ENCODE results near the gene CCL7.
"Not testable (repeated sequence)": the region's sequence is repeated elsewhere in the genome, so short reads cannot be mapped to it uniquely, and the experiment has no call there.

The CCL7 gene

DNA sequence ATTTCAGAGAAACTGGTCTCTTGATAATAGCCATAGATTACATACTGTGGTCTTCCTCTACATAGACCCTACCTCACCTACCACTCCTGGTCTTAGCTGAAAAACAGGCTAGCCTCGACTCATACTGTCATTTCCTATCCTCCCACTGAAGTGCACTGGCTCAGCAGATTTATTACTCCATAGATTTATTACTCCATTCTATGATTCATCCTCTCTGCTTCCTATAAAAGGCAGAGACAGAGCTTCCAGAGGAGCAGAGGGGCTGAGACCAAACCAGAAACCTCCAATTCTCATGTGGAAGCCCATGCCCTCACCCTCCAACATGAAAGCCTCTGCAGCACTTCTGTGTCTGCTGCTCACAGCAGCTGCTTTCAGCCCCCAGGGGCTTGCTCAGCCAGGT is at the start of gene CCL7:
TSS of gene CCL7 (plus strand) at position 253 of the 400 bp plus-strand sequence. CDS start at position 323, 70 bp downstream.
- no peak for DNase-seq (ENCODE audit: low read depth in 2 of 2)

- no peak for DNase-seq (ENCODE audit: low read depth in 2 of 2)
These were observed 49.1 kb upstream of the CCL7 start for GRCh38 chr17:34220752-34221395.

GRCh38 chr17:34221411-34221810 is 48.6 kb upstream of the CCL7 start:
- no peak for DNase-seq (ENCODE audit: low read depth in 2 of 2)

- no peak for DNase-seq (ENCODE audit: low read depth in 2 of 2)
These were observed 47.1 kb upstream of the CCL7 start for GRCh38 chr17:34222722-34223497.

GRCh38 chr17:34225046-34225445 is 45.0 kb upstream of the CCL7 start:
- no peak for DNase-seq (ENCODE audit: low read depth in 2 of 2)

DNA sequence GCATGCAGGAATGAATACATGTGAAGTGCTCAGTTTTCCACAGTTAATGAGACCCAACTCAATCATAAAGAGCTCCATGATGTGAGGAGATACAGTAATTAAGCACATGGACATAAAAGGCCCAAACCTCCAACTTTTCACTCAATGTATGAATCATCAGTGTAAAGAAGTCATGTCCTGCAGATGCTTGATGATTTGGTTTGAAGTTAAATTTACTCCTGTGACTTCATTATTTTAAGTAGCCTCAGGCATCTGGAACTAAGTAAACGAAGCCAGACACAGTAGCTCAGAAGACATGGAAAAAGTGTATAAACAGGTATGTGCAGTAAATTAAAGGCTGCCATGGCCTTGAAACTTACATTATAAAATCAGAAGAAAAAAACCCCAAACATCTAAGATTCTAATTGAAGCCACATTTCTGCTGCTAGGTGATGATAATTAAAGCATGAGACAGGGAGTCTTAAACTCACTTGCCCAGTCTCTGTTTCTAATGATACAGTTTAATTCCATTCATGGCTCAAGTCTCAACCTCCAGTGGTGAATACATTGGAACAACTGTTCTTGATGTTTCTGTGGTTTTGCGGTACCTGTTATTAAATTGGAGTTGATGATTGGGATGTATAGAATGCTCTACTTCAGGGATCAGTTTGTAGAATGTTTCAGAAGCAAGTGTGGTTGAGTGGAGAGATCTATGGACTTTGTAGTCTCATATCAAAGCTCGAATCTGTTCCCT is 43.8 kb upstream of the CCL7 start:
- DNase-seq (ENCODE audit: low read depth in 2 of 2) = no peak

- DNase-seq (ENCODE audit: low read depth in 2 of 2) = no peak
These were observed 43.3 kb upstream of the CCL7 start for GRCh38 chr17:34226744-34227034.

DNA sequence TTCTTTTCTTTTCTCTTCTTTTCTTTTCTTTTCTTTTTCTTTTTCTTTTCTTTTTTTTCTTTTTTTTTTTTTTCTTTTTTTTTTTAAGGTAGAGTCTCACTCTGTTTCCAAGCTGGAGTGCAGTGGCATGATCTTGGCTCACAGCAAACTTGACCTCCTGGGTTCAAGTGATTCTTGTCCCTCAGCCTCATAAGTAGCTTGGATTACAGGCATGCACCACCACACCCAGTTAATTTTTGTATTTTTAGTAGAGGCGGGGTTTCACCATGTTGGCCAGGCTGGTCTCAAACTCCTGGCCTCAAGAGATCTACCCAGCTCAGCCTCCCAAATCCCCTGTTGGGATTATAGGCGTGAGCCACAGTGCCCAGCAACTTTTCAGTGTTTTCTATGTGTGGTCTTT is 42.7 kb upstream of the CCL7 start:
- DNase-seq (ENCODE audit: low read depth in 2 of 2) = not testable (repeated sequence)

GRCh38 chr17:34227707-34228106 is 42.3 kb upstream of the CCL7 start:
- DNase-seq (ENCODE audit: low read depth in 2 of 2) = no peak

- DNase-seq (ENCODE audit: low read depth in 2 of 2) = no peak
These were observed 41.2 kb upstream of the CCL7 start for GRCh38 chr17:34228781-34229180.

- no peak for DNase-seq (ENCODE audit: low read depth in 2 of 2)
These were observed 39.7 kb upstream of the CCL7 start for GRCh38 chr17:34230342-34230741.

DNA sequence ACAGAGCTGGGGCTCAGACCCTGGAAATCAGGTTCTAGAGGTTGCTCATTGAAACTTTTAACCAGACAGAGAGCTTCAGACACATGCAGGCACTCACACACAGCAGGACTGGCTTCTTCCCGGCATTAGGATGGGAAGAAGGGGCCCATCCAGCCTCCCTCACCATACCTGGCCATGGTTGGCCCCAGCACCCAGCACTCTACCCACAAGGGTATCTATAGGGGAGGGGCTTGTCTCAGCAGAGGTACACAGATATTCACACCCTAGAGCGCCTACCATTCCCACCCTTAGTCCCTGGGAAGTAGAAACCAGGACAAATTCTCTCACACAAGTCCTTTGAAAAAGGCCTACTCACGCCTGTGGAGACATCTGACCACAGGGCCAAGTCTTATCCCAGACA is 35.4 kb upstream of the CCL7 start:
- no peak for DNase-seq (ENCODE audit: low read depth in 2 of 2)

GRCh38 chr17:34235389-34236028 is 34.5 kb upstream of the CCL7 start:
- DNase-seq (ENCODE audit: low read depth in 2 of 2) = no peak

DNA sequence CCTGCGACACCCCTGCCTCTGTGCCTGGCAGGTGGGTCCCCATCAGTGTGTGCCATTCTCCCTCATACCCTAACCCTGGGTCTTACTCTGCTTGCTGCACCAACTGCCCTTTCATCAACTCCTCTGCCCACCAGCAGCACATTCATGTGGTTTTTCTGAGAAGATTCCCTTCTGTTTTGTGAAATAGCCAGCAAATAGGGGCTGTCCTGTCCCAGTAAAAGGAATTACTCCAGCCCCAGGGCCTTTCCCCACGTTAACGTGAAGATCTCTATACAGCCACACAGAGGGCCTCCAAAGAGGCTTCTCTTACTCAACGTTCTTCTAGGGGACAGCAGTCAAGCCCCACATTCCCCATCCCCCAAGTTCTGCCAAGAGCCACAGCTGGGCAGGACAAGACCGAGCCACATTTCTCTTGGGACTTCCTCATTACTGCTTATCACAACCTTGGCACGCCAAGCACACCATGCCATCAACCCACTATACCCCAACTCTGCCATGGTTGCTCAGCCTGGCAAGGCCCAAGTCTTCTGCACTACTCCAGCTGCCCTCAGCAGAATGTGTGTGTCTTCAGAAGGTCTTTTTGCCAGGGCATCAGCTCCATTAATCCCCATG is 33.6 kb upstream of the CCL7 start:
- no peak for DNase-seq (ENCODE audit: low read depth in 2 of 2)

DNA sequence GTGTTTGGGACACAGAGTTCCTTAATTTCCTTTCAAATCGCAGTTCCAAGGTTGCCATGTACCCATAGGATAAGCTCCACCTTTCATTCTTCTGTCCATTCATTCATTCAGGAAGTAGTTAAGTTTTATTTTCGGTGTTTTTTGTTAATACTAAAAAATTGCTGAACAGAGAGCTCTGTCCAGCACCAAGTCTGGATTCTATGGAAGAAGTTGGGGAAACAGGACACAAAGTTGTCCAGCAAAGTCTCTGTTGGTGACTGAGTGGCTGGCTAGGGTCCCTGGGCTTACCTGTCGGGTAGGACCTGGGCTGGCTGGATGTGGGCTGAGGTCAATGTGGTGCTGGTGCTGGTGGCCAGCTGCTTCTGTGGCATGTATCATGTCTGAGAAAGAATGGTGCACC is 32.6 kb upstream of the CCL7 start:
- no peak for DNase-seq (ENCODE audit: low read depth in 2 of 2)

- DNase-seq (ENCODE audit: low read depth in 2 of 2) = no peak
These were observed 29.0 kb upstream of the CCL7 start for GRCh38 chr17:34241062-34241461.

DNA sequence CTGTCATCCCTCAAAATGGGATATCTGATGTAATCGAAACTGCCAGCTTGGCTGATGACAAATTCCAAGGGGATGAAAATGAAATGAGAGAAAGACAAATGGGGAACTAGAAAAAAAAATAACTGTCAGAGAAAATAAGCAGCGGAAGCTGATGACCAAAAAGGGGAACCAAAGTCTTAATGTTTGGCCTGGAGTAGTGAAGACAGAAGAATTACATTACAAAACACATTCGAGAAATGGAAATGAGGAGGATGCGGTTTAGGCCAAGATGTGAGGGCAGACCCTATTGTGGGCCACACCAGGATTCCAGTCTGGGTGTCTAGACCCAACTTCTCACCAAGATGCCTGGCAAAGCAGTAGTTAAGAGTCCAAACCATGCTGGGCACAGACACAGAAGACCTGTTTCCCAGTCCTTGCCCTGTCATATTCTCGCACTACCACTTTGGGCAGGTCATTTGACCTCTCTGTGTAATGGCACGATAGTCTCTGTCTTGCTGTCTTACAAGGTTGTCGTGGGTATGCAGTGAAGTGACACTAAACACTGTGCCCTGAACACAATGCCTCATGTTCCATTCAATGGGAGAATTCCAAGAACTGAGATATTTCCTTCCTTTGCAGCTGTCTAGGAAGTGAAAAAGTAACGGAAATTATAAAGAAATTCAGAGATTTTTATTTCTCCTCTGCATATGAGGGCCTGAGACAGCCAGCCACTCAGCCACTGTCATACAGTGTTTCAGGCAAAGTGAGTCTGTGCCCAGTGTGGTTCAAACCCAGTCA is 27.2 kb upstream of the CCL7 start:
- no peak for DNase-seq (ENCODE audit: low read depth in 2 of 2)

DNA sequence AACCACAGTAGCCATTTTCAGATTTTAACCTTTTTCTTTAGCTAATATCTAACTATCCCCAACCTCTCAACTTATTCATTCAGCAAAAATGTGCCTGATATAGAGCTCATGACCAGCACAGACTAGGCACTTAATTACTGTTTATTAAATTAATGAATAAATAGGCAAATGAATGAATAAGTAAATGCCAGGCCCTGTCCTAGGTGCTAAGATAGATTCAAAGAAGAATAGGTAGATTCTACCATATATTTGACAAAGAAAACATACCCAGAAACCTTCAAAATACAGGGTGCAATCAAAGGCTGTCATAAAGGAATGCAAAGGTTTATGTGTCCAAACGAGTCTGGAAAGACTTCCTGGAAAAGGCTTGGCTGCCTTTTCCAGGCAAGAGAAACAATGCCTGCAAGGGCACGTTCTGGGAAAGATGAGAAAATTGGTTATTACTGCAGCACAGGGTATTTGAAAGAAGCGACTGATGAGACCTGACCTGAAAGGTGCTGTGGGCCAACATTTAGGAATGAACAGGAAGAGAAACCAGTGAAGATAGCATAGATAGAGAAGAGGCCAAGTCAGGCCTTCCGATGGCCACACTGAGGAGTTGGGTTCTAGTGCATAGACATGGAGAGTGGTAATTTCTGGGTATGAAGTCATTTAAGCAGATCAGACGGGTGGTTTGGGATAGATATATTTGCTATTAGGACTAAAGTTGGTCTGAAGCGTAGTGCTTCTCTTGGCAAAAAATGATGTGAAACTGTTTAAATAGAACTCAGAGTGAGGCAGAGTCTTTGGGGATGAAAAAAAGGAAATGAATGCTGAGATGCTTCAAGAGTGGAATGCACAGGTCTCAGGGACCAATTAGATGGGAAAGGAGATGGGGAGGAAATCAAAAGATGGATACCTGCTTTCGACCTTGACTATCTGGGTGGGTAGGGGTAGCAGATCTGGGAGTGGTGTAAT is 26.4 kb upstream of the CCL7 start:
- no peak for DNase-seq (ENCODE audit: low read depth in 2 of 2)

DNA sequence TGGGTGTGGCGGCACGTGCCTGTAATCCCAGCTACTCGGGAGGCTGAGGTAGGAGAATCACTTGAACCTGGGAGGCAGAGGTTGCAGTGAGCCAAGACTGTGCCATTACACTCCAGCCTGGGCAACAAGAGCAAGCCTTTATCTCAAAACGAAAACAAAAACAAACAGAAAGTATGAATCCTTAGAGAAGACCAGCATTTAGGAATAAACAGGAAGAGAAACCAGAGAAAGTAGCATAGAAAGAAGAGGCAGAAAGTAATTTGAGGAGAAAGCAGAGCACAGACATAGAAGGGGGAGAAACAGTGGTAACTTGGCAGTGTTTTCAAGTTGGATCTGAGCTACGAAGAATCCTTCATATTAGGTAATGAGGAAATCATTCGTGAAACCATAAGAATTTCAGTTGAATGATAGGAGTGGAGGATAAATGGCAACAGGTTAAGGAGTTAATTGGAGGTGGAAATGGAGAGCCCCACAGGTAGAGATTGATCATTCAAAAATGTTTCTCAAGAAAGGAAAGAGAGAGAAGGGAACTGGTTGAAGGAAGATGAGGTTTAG is 24.6 kb upstream of the CCL7 start:
- DNase-seq (ENCODE audit: low read depth in 2 of 2) = no peak

DNA sequence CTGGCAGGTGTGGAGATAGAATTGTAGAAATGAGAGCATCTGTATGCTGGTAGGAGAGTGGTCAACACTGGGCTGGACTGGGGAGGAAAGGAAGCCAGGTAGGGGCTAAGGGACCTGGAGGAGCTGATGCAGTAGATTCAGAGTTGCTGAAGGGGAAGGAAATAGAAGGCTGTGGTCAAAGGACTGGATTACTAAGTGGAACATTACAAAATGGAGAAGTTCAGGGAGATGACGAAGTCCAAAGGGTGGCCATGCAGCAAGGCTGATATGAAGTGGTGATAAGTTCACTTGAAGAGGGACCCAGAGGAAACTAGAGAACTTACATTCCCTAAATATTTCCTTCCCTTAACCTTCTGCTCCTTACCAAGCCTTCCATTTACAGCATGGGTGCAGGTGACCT is 23.6 kb upstream of the CCL7 start:
- no peak for DNase-seq (ENCODE audit: low read depth in 2 of 2)

Measured in stimulated activated CD8-positive, alpha-beta memory T cell treated with anti-CD3 and anti-CD28 coated beads, Interleukin-7, amount 100 ng/mL, for 1 hour (primary cell).